Endodermal cell (in vitro differentiated cells): ENCODE data around the gene ZDBF2. TPM values are rescaled to one million over a fixed set of nuclear protein-coding genes. Genes with fewer than 3 reads are reported as not detected.

ENCODE experiments used
- DNase-seq: peaks from one replicate; pipeline ENCODE4 v3.0.0-alpha.2; 2017
- H3K27ac ChIP-seq: 2 replicates; pipeline ENCODE4 v1.5.1; 2013; ENCODE audit warnings: mild to moderate bottlenecking, low read depth, low read length, moderate library complexity
- H3K27me3 ChIP-seq: 2 replicates; pipeline ENCODE4 v1.6.1; 2013; ENCODE audit warnings: mild to moderate bottlenecking, low read length, moderate library complexity; ENCODE audit not compliant: insufficient read depth, control insufficient read depth, poor library complexity, severe bottlenecking
- H3K36me3 ChIP-seq: 2 replicates; pipeline ENCODE4 v1.7.0; 2013; ENCODE audit warnings: mild to moderate bottlenecking, low read length, moderate library complexity; ENCODE audit not compliant: control insufficient read depth, insufficient read depth
- H3K4me1 ChIP-seq: one replicate; pipeline ENCODE4 v1.7.0; 2013; ENCODE audit warnings: low read length; ENCODE audit not compliant: control insufficient read depth, insufficient read depth
- H3K4me3 ChIP-seq: 2 replicates; pipeline ENCODE4 v1.5.1; 2013; ENCODE audit warnings: mild to moderate bottlenecking, low read length, moderate library complexity
- H3K9ac ChIP-seq: 2 replicates; pipeline ENCODE4 v1.6.1; 2013; ENCODE audit warnings: mild to moderate bottlenecking, low read length, moderate library complexity; ENCODE audit not compliant: poor library complexity, severe bottlenecking; ENCODE audit errors: extremely low read depth
- H3K9me3 ChIP-seq: 2 replicates; pipeline ENCODE4 v1.6.1; 2013; ENCODE audit warnings: mild to moderate bottlenecking, low read length, moderate library complexity; ENCODE audit not compliant: control insufficient read depth
- H3K27ac Mint-ChIP-seq: 2 replicates; pipeline ENCODE4 v1.8.0; 2020; ENCODE audit warnings: mixed read lengths
- H3K27me3 Mint-ChIP-seq: 2 replicates; pipeline ENCODE4 v1.8.0; 2021; ENCODE audit warnings: mild to moderate bottlenecking, mixed read lengths; ENCODE audit not compliant: insufficient read depth
- H3K36me3 Mint-ChIP-seq: 2 replicates; pipeline ENCODE4 v1.8.0; 2020; ENCODE audit warnings: low read depth, mixed read lengths
- H3K4me1 Mint-ChIP-seq: 2 replicates; pipeline ENCODE4 v1.8.0; 2020; ENCODE audit warnings: mixed read lengths
- H3K4me3 Mint-ChIP-seq: 2 replicates; pipeline ENCODE4 v1.8.0; 2020; ENCODE audit warnings: mild to moderate bottlenecking, moderate library complexity, mixed read lengths
- H3K9me3 Mint-ChIP-seq: 2 replicates; pipeline ENCODE4 v1.8.0; 2020; ENCODE audit warnings: mild to moderate bottlenecking, mixed read lengths
- CTCF ChIP-seq: fragments of 200-600 bp; sonication (generic); conservative IDR thresholded peaks from 2 replicates; pipeline ENCODE4 v1.5.0; 2021; ENCODE audit warnings: antibody characterized with exemption, mild to moderate bottlenecking
- WGBS, 2 experiments: methylation state at CpG; one replicate each; pipeline versions ENCODE4 v1.1.5 to v1.1.7; 2013; ENCODE audit warnings: missing lambda C conversion rate in 2 of 2, mixed read lengths in 1 of 2; ENCODE audit not compliant: insufficient coverage in 1 of 2, insufficient read length in 1 of 2; 5-methylcytosine and 5-hydroxymethylcytosine counted together
- total RNA-seq, 2 donors: library from RNA; stranded (reverse); fragmentation: NEBNext Ultra II Directional in 1 of 2; extraction: Animal tissue kit (Norgen Biotek cat#: 25700) in 1 of 2; gene quantifications; 2 replicates in 1 of 2; 3 replicates in 1 of 2; pipeline ENCODE4 v1.2.1, GENCODE V29; 2021

Gene ZDBF2
- total RNA-seq, 2 donors from 2014 or later: 14.1 to 27.0 TPM

GRCh38 chr2:206273905-206274304 is 558 bp upstream of the ZDBF2 start:
- Histone ChIP-seq H3K36me3 (no peaks in the 10 kb centered on the region), H3K4me1 (no peaks in the 10 kb centered on the region), H3K9ac (peak overlapping the region; percentile 48), H3K9me3 (no peaks in the 10 kb centered on the region), H3K4me3 (peak overlapping the region; percentile 83), H3K27ac (peak overlapping the region; percentile 52), H3K27me3 (no peaks in the 10 kb centered on the region)
- no peak for TF ChIP-seq CTCF
- Mint-ChIP-seq H3K36me3 (no peaks in the 10 kb centered on the region), H3K9me3 (no peaks in the 10 kb centered on the region), H3K27ac (no peak overlapping the region), H3K4me1 (peaks cover 21% of the 10 kb centered on the region), H3K4me3 (peak overlapping the region; percentile 90), H3K27me3 (peaks cover 8% of the 10 kb centered on the region)
- DNase-seq: no peak
- 49 to 66% methylated on average over 3 to 6 of the region's 6 CpGs for WGBS, 2 experiments

GRCh38 chr2:206275312-206276055 is 1.0 kb downstream of the ZDBF2 start:
- H3K36me3 ChIP-seq: no peaks in the 10 kb centered on the region
- Mint-ChIP-seq H3K9me3 (no peaks in the 10 kb centered on the region), H3K36me3 (no peaks in the 10 kb centered on the region), H3K4me3 (peak overlapping the region; percentile 90), H3K27ac (peak overlapping the region; percentile 95), H3K4me1 (peaks cover 21% of the 10 kb centered on the region), H3K27me3 (peaks cover 6% of the 10 kb centered on the region)
- H3K27me3 ChIP-seq: no peaks in the 10 kb centered on the region
- WGBS, 2 experiments: 0% methylated on average over 8 to 18 of the region's 23 CpGs
- peak overlapping the region; percentile 65 for H3K9ac ChIP-seq
- H3K4me1 ChIP-seq: no peaks in the 10 kb centered on the region
- no peaks in the 10 kb centered on the region for H3K9me3 ChIP-seq
- peak overlapping the region; percentile 78 for H3K4me3 ChIP-seq
- TF ChIP-seq CTCF: no peak
- peak overlapping the region; percentile 19 for H3K27ac ChIP-seq
- no peak for DNase-seq

- peaks cover 6% of the 10 kb centered on the region for H3K27me3 Mint-ChIP-seq
- Histone ChIP-seq H3K27ac (no peak overlapping the region), H3K36me3 (no peaks in the 10 kb centered on the region), H3K9me3 (no peaks in the 10 kb centered on the region), H3K27me3 (no peaks in the 10 kb centered on the region), H3K4me3 (peak overlapping the region; percentile 78), H3K4me1 (no peaks in the 10 kb centered on the region), H3K9ac (peak overlapping the region; percentile 65)
- no peaks in the 10 kb centered on the region for H3K9me3 Mint-ChIP-seq
- H3K4me3 Mint-ChIP-seq: peak overlapping the region; percentile 90
- TF ChIP-seq CTCF: no peak
- DNase-seq: no peak
- peak overlapping the region; percentile 61 for H3K27ac Mint-ChIP-seq
- H3K4me1 Mint-ChIP-seq: peaks cover 21% of the 10 kb centered on the region
- H3K36me3 Mint-ChIP-seq: peaks cover 3% of the 10 kb centered on the region
- WGBS, 2 experiments: 17 to 20% methylated on average over 3 to 12 of the region's 12 CpGs
Measured at GRCh38 chr2:206276169-206276942, 1.9 kb downstream of the ZDBF2 start.
